EL (cell line): ENCODE data around the gene TMEM101.
"Not testable (repeated sequence)": the region's sequence is repeated elsewhere in the genome, so short reads cannot be mapped to it uniquely, and the experiment has no call there.

Experiments
- DNase-seq: peaks from one replicate; pipeline ENCODE4 v3.0.0-alpha.2; 2016

Gene TMEM101

GRCh38 chr17:44014437-44015172, at the start of gene TMEM101:
TSS of gene TMEM101 (minus strand) at chr17:44014963. CDS start at chr17:44014952, 11 bp downstream.
- DNase-seq: peak; percentile 92

GRCh38 chr17:44063704-44064639, 49.2 kb upstream of the TMEM101 start:
- DNase-seq: no peak

GRCh38 chr17:44062871-44063270, 48.1 kb upstream of the TMEM101 start:
- no peak for DNase-seq

- DNase-seq: no peak
Measured at GRCh38 chr17:44061446-44061845, 46.7 kb upstream of the TMEM101 start.

- no peak for DNase-seq
Measured at GRCh38 chr17:44059101-44059892, 44.5 kb upstream of the TMEM101 start.

GRCh38 chr17:44053125-44053872, 38.5 kb upstream of the TMEM101 start:
- no peak for DNase-seq

- DNase-seq: no peak
Measured at GRCh38 chr17:44049294-44050060, 34.7 kb upstream of the TMEM101 start.

- DNase-seq: not testable (repeated sequence)
Measured at GRCh38 chr17:44046893-44047292, 32.1 kb upstream of the TMEM101 start.

- no peak for DNase-seq
Measured at GRCh38 chr17:44045486-44045885, 30.7 kb upstream of the TMEM101 start.

GRCh38 chr17:44044071-44044470, 29.3 kb upstream of the TMEM101 start:
- DNase-seq: peak; percentile 36

- DNase-seq: no peak
Measured at GRCh38 chr17:44043272-44043696, 28.5 kb upstream of the TMEM101 start.

GRCh38 chr17:44039829-44040635, 25.3 kb upstream of the TMEM101 start:
- no peak for DNase-seq

GRCh38 chr17:44038604-44039011, 23.8 kb upstream of the TMEM101 start:
- no peak for DNase-seq

- no peak for DNase-seq
Measured at GRCh38 chr17:44037471-44037870, 22.7 kb upstream of the TMEM101 start.

- not testable (repeated sequence) for DNase-seq
Measured at GRCh38 chr17:44034688-44035087, 19.9 kb upstream of the TMEM101 start.

GRCh38 chr17:44033861-44034408, 19.2 kb upstream of the TMEM101 start:
- no peak for DNase-seq

GRCh38 chr17:44030482-44030881, 15.7 kb upstream of the TMEM101 start:
- DNase-seq: no peak

- DNase-seq: no peak
Measured at GRCh38 chr17:44029736-44030135, 15.0 kb upstream of the TMEM101 start.

- no peak for DNase-seq
Measured at GRCh38 chr17:44024853-44025252, 10.1 kb upstream of the TMEM101 start.

GRCh38 chr17:44024271-44024663, 9.5 kb upstream of the TMEM101 start:
- DNase-seq: no peak
